MM.1S (cell line): ENCODE measurements around the gene PHF21B.

Experiments used
- CTCF ChIP-seq: fragments of 300-600 bp; sonication (generic); IDR thresholded peaks from 2 replicates; pipeline ENCODE4 v1.5.1; 2016; ENCODE audit warnings: antibody characterized with exemption, low read length, mixed read lengths
- EZH2 ChIP-seq: fragments of 300-600 bp; sonication (generic); optimal IDR thresholded peaks from 2 replicates; pipeline ENCODE3; 2017; ENCODE audit warnings: low read depth, mild to moderate bottlenecking, antibody characterized with exemption, low read length, mixed read lengths
- EZH2phosphoT487 ChIP-seq: fragments of 300-600 bp; sonication (generic); IDR thresholded peaks from 2 replicates; pipeline ENCODE4 v1.6.1; 2018; ENCODE audit warnings: antibody characterized with exemption, low read length

- no peak for TF ChIP-seq CTCF
- no peak for TF ChIP-seq EZH2
- TF ChIP-seq EZH2phosphoT487: no peak
Measured at GRCh38 chr22:44882226-44882905, 127.4 kb downstream of the PHF21B start.
